Ectodermal cell (in vitro differentiated cells): ENCODE results near the gene PITX3.

Experiments used
- H3K27ac ChIP-seq: 2 replicates; pipeline ENCODE4 v1.7.0; 2013; ENCODE audit warnings: mild to moderate bottlenecking, low read depth, low read length; ENCODE audit not compliant: insufficient read depth, poor library complexity, severe bottlenecking
- H3K27me3 ChIP-seq: 2 replicates; pipeline ENCODE4 v1.7.0; 2013; ENCODE audit warnings: mild to moderate bottlenecking, low read length; ENCODE audit not compliant: insufficient read depth, control insufficient read depth, poor library complexity, severe bottlenecking
- H3K36me3 ChIP-seq: one replicate; pipeline ENCODE4 v1.7.0; 2013; ENCODE audit warnings: low read length; ENCODE audit not compliant: control insufficient read depth, insufficient read depth
- H3K4me1 ChIP-seq: one replicate; pipeline ENCODE4 v1.7.0; 2013; ENCODE audit warnings: low read length; ENCODE audit not compliant: control insufficient read depth, insufficient read depth
- H3K4me3 ChIP-seq: 2 replicates; pipeline ENCODE4 v1.7.0; 2013; ENCODE audit warnings: low read depth, low read length, control low read depth; ENCODE audit not compliant: insufficient read depth
- H3K9me3 ChIP-seq: 2 replicates; pipeline ENCODE4 v1.7.0; 2013; ENCODE audit warnings: mild to moderate bottlenecking, low read length, moderate library complexity; ENCODE audit not compliant: control insufficient read depth
- WGBS, 2 experiments: methylation state at CpG; one replicate each; pipeline ENCODE4 v1.1.7; 2013; ENCODE audit warnings: missing lambda C conversion rate in 2 of 2; 5-methylcytosine and 5-hydroxymethylcytosine counted together

PITX3 gene

GRCh38 chr10:102243309-102243708 lies 2.0 kb upstream of the PITX3 start:
- peaks cover 21% of the 10 kb centered on the region for H3K4me1 ChIP-seq
- H3K27me3 ChIP-seq, result peaks cover 57% of the 10 kb centered on the region
- no peaks in the 10 kb centered on the region for H3K9me3 ChIP-seq
- no peaks in the 10 kb centered on the region for H3K36me3 ChIP-seq
- WGBS, 2 experiments, result 81 to 98% methylated on average over 2 of the region's 2 CpGs
- no peak overlapping the region for H3K27ac ChIP-seq
- H3K4me3 ChIP-seq, result no peak overlapping the region

GRCh38 chr10:102242118-102242485 lies 790 bp upstream of the PITX3 start:
- WGBS, 2 experiments, result 40 to 42% methylated on average over 7 of the region's 7 CpGs
- Histone ChIP-seq H3K27ac (no peak overlapping the region), H3K4me1 (peaks cover 21% of the 10 kb centered on the region), H3K36me3 (no peaks in the 10 kb centered on the region), H3K4me3 (no peak overlapping the region), H3K27me3 (peaks cover 69% of the 10 kb centered on the region), H3K9me3 (no peaks in the 10 kb centered on the region)

- Histone ChIP-seq H3K36me3 (no peaks in the 10 kb centered on the region), H3K4me1 (peaks cover 14% of the 10 kb centered on the region), H3K4me3 (peak overlapping the region; percentile 38), H3K9me3 (no peaks in the 10 kb centered on the region), H3K27me3 (peaks cover 79% of the 10 kb centered on the region), H3K27ac (no peak overlapping the region)
- 2% methylated on average over 20 of the region's 20 CpGs for WGBS, 2 experiments
Measured at GRCh38 chr10:102241032-102241443, 274 bp downstream of the PITX3 start.

- no peak overlapping the region for H3K27ac ChIP-seq
- whole genome bisulfite sequencing, 2 experiments, result 24 to 27% methylated on average over 39 of the region's 39 CpGs
- peaks cover 14% of the 10 kb centered on the region for H3K4me1 ChIP-seq
Measured at GRCh38 chr10:102240467-102241031, 763 bp downstream of the PITX3 start.

GRCh38 chr10:102237711-102238252 lies 3.5 kb downstream of the PITX3 start:
- H3K27me3 ChIP-seq, result peaks cover 98% of the 10 kb centered on the region
- H3K4me1 ChIP-seq, result peaks cover 14% of the 10 kb centered on the region
- no peaks in the 10 kb centered on the region for H3K9me3 ChIP-seq
- H3K27ac ChIP-seq, result no peak overlapping the region
- no peaks in the 10 kb centered on the region for H3K36me3 ChIP-seq
- 63 to 83% methylated on average over 2 to 3 of the region's 4 CpGs for WGBS, 2 experiments
- no peak overlapping the region for H3K4me3 ChIP-seq

More at GRCh38 chr10:102240467-102241031, 763 bp downstream of the PITX3 start:
- H3K27me3 ChIP-seq, result peaks cover 84% of the 10 kb centered on the region
- H3K36me3 ChIP-seq, result no peaks in the 10 kb centered on the region
- H3K4me3 ChIP-seq, result peak overlapping the region; percentile 38
- H3K9me3 ChIP-seq, result no peaks in the 10 kb centered on the region

GRCh38 chr10:102236006-102236405 lies 5.3 kb downstream of the PITX3 start:
- H3K27me3 ChIP-seq, result peaks cover 98% of the 10 kb centered on the region
- no peak overlapping the region for H3K4me3 ChIP-seq
- no peaks in the 10 kb centered on the region for H3K36me3 ChIP-seq
- WGBS, 2 experiments, result 68 to 73% methylated on average over 8 of the region's 8 CpGs
- H3K9me3 ChIP-seq, result no peaks in the 10 kb centered on the region
- no peak overlapping the region for H3K27ac ChIP-seq
- peaks cover 11% of the 10 kb centered on the region for H3K4me1 ChIP-seq

- H3K4me3 ChIP-seq, result no peak overlapping the region
- 92 to 93% methylated on average over 1 of the region's 1 CpG for WGBS, 2 experiments
- peaks cover 10% of the 10 kb centered on the region for H3K4me1 ChIP-seq
- H3K27ac ChIP-seq, result no peak overlapping the region
- no peaks in the 10 kb centered on the region for H3K36me3 ChIP-seq
- peaks cover 98% of the 10 kb centered on the region for H3K27me3 ChIP-seq
- H3K9me3 ChIP-seq, result no peaks in the 10 kb centered on the region
Measured at GRCh38 chr10:102235598-102235920, 5.8 kb downstream of the PITX3 start.

- H3K4me1 ChIP-seq, result peaks cover 6% of the 10 kb centered on the region
- no peaks in the 10 kb centered on the region for H3K36me3 ChIP-seq
- H3K9me3 ChIP-seq, result no peaks in the 10 kb centered on the region
- no peak overlapping the region for H3K4me3 ChIP-seq
- 64 to 68% methylated on average over 10 of the region's 12 CpGs for WGBS, 2 experiments
- peaks cover 98% of the 10 kb centered on the region for H3K27me3 ChIP-seq
- no peak overlapping the region for H3K27ac ChIP-seq
Measured at GRCh38 chr10:102234888-102235597, 6.3 kb downstream of the PITX3 start.

GRCh38 chr10:102233997-102234396 lies 7.3 kb downstream of the PITX3 start:
- Histone ChIP-seq H3K9me3 (no peaks in the 10 kb centered on the region), H3K27me3 (peaks cover 98% of the 10 kb centered on the region), H3K4me3 (no peak overlapping the region), H3K27ac (no peak overlapping the region), H3K36me3 (no peaks in the 10 kb centered on the region), H3K4me1 (peaks cover 6% of the 10 kb centered on the region)
- WGBS, 2 experiments, result 80 to 86% methylated on average over 1 of the region's 1 CpG

GRCh38 chr10:102231357-102232318 lies 9.7 kb downstream of the PITX3 start:
- H3K36me3 ChIP-seq, result no peaks in the 10 kb centered on the region
- WGBS, 2 experiments, result 17% methylated on average over 76 of the region's 76 CpGs
- H3K9me3 ChIP-seq, result no peaks in the 10 kb centered on the region
- H3K4me3 ChIP-seq, result peak overlapping the region; percentile 38
- peaks cover 6% of the 10 kb centered on the region for H3K4me1 ChIP-seq
- no peak overlapping the region for H3K27ac ChIP-seq
- H3K27me3 ChIP-seq, result peaks cover 98% of the 10 kb centered on the region
